K562 (cell line): ENCODE measurements around the gene CDKN2B-AS1. TPM values are rescaled to one million over a fixed set of nuclear protein-coding genes. Genes with fewer than 3 reads are reported as not detected.

ENCODE experiments used
- ATAC-seq: fragments of 200-7000 bp; cut with Tn5 transposase; 3 replicates; pipeline ENCODE4 v1.9.1; 2020; ENCODE audit warnings: moderate library complexity
- BruUV-seq: library from RNA; stranded (reverse); fragments of 400-500 nt; replicated peaks from 2 replicates; lab custom pipeline; 2021; lab: Mats Ljungman, UMichigan
- CTCF ChIA-PET: fragments of 300-600 bp; formaldehyde crosslinking; extraction: SDS; loops from one replicate; lab custom pipeline; 2021; ENCODE audit warnings: low intra/inter-chr PET ratio; lab: Yijun Ruan, JAX
- POLR2A ChIA-PET: fragments of 300-600, 350-650 bp; sonication (Branson Sonifier 250); formaldehyde crosslinking; extraction: SDS; loops from one replicate; lab custom pipeline; 2021; ENCODE audit warnings: antibody characterized with exemption, inconsistent platforms; lab: Yijun Ruan, JAX
- DNase-seq, 4 experiments: peaks; one replicate each; pipeline versions ENCODE4 v3.0.0 to v3.0.0-alpha.2; 2011 to 2018; ENCODE audit warnings: low spot score in 3 of 4, mixed read lengths in 3 of 4; ENCODE audit errors: extremely low read depth in 1 of 4
- FAIRE-seq: peaks from 2 replicates; lab custom pipeline; 2011; peaks lifted over from hg19 to GRCh38; lab: Jason Lieb, UNC
- H2AFZ ChIP-seq: 2 replicates; pipeline ENCODE4 v1.6.0; 2011; ENCODE audit warnings: low read depth, low read length, control low read depth, inconsistent platforms
- H3K27ac ChIP-seq: fragments of 200-600 bp; 3 replicates; pipeline ENCODE4 v1.8.0; 2011; ENCODE audit warnings: low read depth, mild to moderate bottlenecking, control low read depth, inconsistent platforms, low read length, moderate library complexity, mixed read lengths; ENCODE audit errors: extremely low read depth
- H3K27me3 ChIP-seq, 2 experiments: fragments of 300-600 bp in 1 of 2; 2 replicates in 1 of 2; 3 replicates in 1 of 2; pipeline versions ENCODE4 v1.6.0 to v1.8.0; 2011; ENCODE audit warnings: inconsistent platforms in 2 of 2, low read length in 2 of 2, mild to moderate bottlenecking in 1 of 2, mixed read lengths in 1 of 2, moderate library complexity in 1 of 2; ENCODE audit not compliant: control insufficient read depth in 2 of 2, insufficient read depth in 2 of 2
- H3K36me3 ChIP-seq: fragments of 300-600 bp; 3 replicates; pipeline ENCODE4 v1.8.0; 2011; ENCODE audit warnings: mild to moderate bottlenecking, low read length, inconsistent platforms; ENCODE audit not compliant: control insufficient read depth, insufficient read depth
- H3K4me1 ChIP-seq, 2 experiments: fragments of 200-600 bp in 1 of 2; replicated peaks in 1 of 2; 2 replicates in 1 of 2; 3 replicates in 1 of 2; pipeline versions ENCODE4 v1.5.1 to v1.8.0; 2011; ENCODE audit warnings: inconsistent platforms in 2 of 2, low read length in 2 of 2, mild to moderate bottlenecking in 1 of 2, mixed read lengths in 1 of 2, moderate library complexity in 1 of 2; ENCODE audit not compliant: control insufficient read depth in 2 of 2, insufficient read depth in 2 of 2
- H3K4me2 ChIP-seq: 2 replicates; pipeline ENCODE4 v1.6.1; 2011; ENCODE audit warnings: low read length, control low read depth, inconsistent platforms, mixed read lengths; ENCODE audit not compliant: insufficient read depth
- H3K4me3 ChIP-seq: fragments of 200-600 bp; sonication (generic), shearing (Covaris generic); 2 replicates; pipeline ENCODE4 v1.5.1; 2016; ENCODE audit warnings: control low read depth, inconsistent platforms
- H3K79me2 ChIP-seq: fragments of 200-600 bp; 3 replicates; pipeline ENCODE4 v1.8.0; 2011; ENCODE audit warnings: low read length, inconsistent platforms; ENCODE audit not compliant: control insufficient read depth, insufficient read depth
- H3K9ac ChIP-seq, 2 experiments: 2 replicates each; pipeline versions ENCODE4 v1.6.0 to v1.6.1; 2011; ENCODE audit warnings: low read depth in 2 of 2, low read length in 2 of 2, control low read depth in 1 of 2, inconsistent platforms in 1 of 2, mild to moderate bottlenecking in 1 of 2, mixed read lengths in 1 of 2; ENCODE audit not compliant: insufficient read depth in 1 of 2
- H3K9me1 ChIP-seq: one replicate; pipeline ENCODE4 v1.6.0; 2011; ENCODE audit warnings: inconsistent platforms, mild to moderate bottlenecking, low read length, moderate library complexity; ENCODE audit not compliant: control insufficient read depth, insufficient read depth
- H3K9me3 ChIP-seq: replicated peaks from 2 replicates; pipeline ENCODE4 v1.5.1; 2011; ENCODE audit warnings: low read depth, low read length, inconsistent platforms; ENCODE audit not compliant: control insufficient read depth, insufficient read depth
- H4K20me1 ChIP-seq: replicated peaks from 2 replicates; pipeline ENCODE4 v1.6.1; 2011; ENCODE audit warnings: low read length, inconsistent platforms, mixed read lengths; ENCODE audit not compliant: control insufficient read depth, insufficient read depth
- CHD2 ChIP-seq: IDR thresholded peaks from 2 replicates; pipeline ENCODE4 v1.6.1; 2011; ENCODE audit warnings: low read depth, low read length
- HDAC2 ChIP-seq: fragments of 450-650 bp; IDR thresholded peaks from 2 replicates; pipeline ENCODE4 v1.6.1; 2016; ENCODE audit warnings: mild to moderate bottlenecking
- KLF16 ChIP-seq: IDR thresholded peaks from 2 replicates; pipeline ENCODE4 v1.6.1; 2016; ENCODE audit warnings: antibody characterized with exemption
- MEF2D ChIP-seq: conservative IDR thresholded peaks from 2 replicates; pipeline ENCODE4 v1.6.1; 2016; ENCODE audit warnings: low read depth, missing genetic modification characterization, missing compliant biosample characterization
- MTA2 ChIP-seq: fragments of 450-650 bp; IDR thresholded peaks from 2 replicates; pipeline ENCODE4 v1.6.1; 2016; ENCODE audit warnings: low read depth
- PRPF4 ChIP-seq: fragments of 200-400 bp; formaldehyde crosslinking; IDR thresholded peaks from one replicate; pipeline ENCODE4 v1.6.1; 2017; ENCODE audit warnings: low read length, low read depth, mild to moderate bottlenecking; ENCODE audit not compliant: insufficient read depth, poor library complexity, severe bottlenecking
- RBM39 ChIP-seq: fragments of 200-400 bp; formaldehyde crosslinking; optimal IDR thresholded peaks from 2 replicates; pipeline ENCODE3; 2018; ENCODE audit warnings: low read depth, low read length
- RFX1 ChIP-seq: fragments of 450-650 bp; IDR thresholded peaks from 2 replicates; pipeline ENCODE4 v1.6.1; 2016; ENCODE audit warnings: mild to moderate bottlenecking, moderate library complexity
- RNF2 ChIP-seq: sonication (generic); IDR thresholded peaks from 2 replicates; pipeline ENCODE4 v1.6.1; 2016
- ZNF140 ChIP-seq: fragments of 250-450 bp; sonication (Bioruptor Pico); IDR thresholded peaks from 2 replicates; pipeline ENCODE4 v1.8.0; 2021; ENCODE audit warnings: moderate library complexity, mild to moderate bottlenecking, inconsistent platforms
- WGBS: fragments of 100-300 bp; shearing (Covaris generic); methylation state at CpG from one replicate; pipeline ENCODE4 v1.1.6; 2016; ENCODE audit warnings: low coverage, mixed read lengths; ENCODE audit not compliant: insufficient coverage; ENCODE audit errors: missing lambda C conversion rate; 5-methylcytosine and 5-hydroxymethylcytosine counted together
- in situ Hi-C: fragments of 300-500 bp; cut with MboI; formaldehyde crosslinking; loops from 4 replicates; pipeline ENCODE4 v1.15.0; 2018; ENCODE audit warnings: inconsistent platforms, mixed read lengths
- intact Hi-C: fragments of 100-400 bp; cut with micrococcal nuclease; formaldehyde crosslinking; loops from 2 replicates; pipeline ENCODE4 v1.14.2; 2022
- polyA plus RNA-seq, 8 experiments: library from polyadenylated mRNA; depleted of rRNA in 4 of 8; stranded (reverse) in 5 of 8; unstranded in 3 of 8; fragments of >200 nt; fragmentation: Nextera tagmentation in 2 of 8; fragmentation: Illumina TruSeq in 1 of 8; extraction: Ambion mirVana in 2 of 8; extraction: Trizol in 1 of 8; gene quantifications; 2 replicates each; pipeline versions ENCODE4 v1.2.1 to v1.2.3, GENCODE V29; 2011 to 2014; ENCODE audit warnings: inconsistent platforms in 1 of 8, missing spikeins in 1 of 8
- total RNA-seq, 7 experiments: library from RNA; depleted of rRNA in 6 of 7; stranded (reverse); fragments of >200 nt in 6 of 7; fragmentation: Illumina TruSeq in 2 of 7; extraction: Trizol in 2 of 7; gene quantifications; 2 replicates each; pipeline versions ENCODE4 v1.2.1 to v1.2.3, GENCODE V29; 2011 to 2021; ENCODE audit warnings: low replicate concordance in 1 of 7
- TF ChIP-seq, protein P1 (sequence below): fragments of 450-650 bp; formaldehyde crosslinking; IDR thresholded peaks from 2 replicates; pipeline ENCODE4 v1.4.0; 2020; ENCODE audit warnings: mild to moderate bottlenecking
- TF ChIP-seq, protein P2 (sequence below): conservative IDR thresholded peaks from 2 replicates; pipeline ENCODE4 v1.6.1; 2011; ENCODE audit warnings: low read depth, mild to moderate bottlenecking, low read length; ENCODE audit not compliant: control insufficient read depth
- TF ChIP-seq, protein P3 (sequence below): fragments of 250-450 bp; sonication (Bioruptor Pico); IDR thresholded peaks from 2 replicates; pipeline ENCODE4 v1.6.1; 2021; ENCODE audit warnings: mild to moderate bottlenecking
- TF ChIP-seq, protein P4 (sequence below), 2 experiments: IDR thresholded peaks; 2 replicates each; pipeline ENCODE4 v1.6.1; 2011; ENCODE audit warnings: borderline replicate concordance in 1 of 2, control low read depth in 1 of 2, low read depth in 1 of 2, low read length in 1 of 2, mild to moderate bottlenecking in 1 of 2, mixed read lengths in 1 of 2, moderate library complexity in 1 of 2; ENCODE audit not compliant: insufficient read depth in 1 of 2, insufficient read length in 1 of 2, poor library complexity in 1 of 2, severe bottlenecking in 1 of 2; ENCODE audit errors: extremely low read depth in 1 of 2
- TF ChIP-seq, protein P5 (sequence below): fragments of 250-450 bp; sonication (Bioruptor Pico); IDR thresholded peaks from 2 replicates; pipeline ENCODE4 v1.8.0; 2022; ENCODE audit warnings: inconsistent platforms, mild to moderate bottlenecking, moderate library complexity, borderline replicate concordance

Gene CDKN2B-AS1
- total and polyA plus RNA-seq, 9 of the 15 experiments (the other 6 are each of a cell fraction or from before 2014, with no cell fraction given) = not detected

DNA sequence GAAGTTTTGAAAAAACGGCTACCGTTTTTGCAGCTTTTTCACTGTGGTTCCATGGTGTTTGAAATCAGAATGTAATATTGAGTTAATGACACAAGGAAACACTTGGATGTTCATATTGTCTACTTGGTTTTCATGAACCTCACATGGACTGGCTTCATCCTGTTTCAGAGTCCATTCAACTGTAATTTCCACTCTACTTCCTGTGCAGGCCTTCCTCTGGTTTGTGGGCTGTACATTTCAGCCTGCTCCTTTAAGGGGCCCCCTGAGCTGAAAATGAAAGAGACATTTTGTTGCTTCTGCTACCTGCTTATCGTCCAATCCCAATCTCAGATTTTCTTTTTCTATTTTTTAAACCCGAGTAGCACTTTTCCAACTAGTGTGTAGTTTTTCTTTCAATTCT lies 56.3 kb downstream of the CDKN2B-AS1 start (continued):
- TF ChIP-seq, protein P1, sequence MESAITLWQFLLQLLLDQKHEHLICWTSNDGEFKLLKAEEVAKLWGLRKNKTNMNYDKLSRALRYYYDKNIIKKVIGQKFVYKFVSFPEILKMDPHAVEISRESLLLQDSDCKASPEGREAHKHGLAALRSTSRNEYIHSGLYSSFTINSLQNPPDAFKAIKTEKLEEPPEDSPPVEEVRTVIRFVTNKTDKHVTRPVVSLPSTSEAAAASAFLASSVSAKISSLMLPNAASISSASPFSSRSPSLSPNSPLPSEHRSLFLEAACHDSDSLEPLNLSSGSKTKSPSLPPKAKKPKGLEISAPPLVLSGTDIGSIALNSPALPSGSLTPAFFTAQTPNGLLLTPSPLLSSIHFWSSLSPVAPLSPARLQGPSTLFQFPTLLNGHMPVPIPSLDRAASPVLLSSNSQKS = no peak
- TF ChIP-seq, protein P2, sequence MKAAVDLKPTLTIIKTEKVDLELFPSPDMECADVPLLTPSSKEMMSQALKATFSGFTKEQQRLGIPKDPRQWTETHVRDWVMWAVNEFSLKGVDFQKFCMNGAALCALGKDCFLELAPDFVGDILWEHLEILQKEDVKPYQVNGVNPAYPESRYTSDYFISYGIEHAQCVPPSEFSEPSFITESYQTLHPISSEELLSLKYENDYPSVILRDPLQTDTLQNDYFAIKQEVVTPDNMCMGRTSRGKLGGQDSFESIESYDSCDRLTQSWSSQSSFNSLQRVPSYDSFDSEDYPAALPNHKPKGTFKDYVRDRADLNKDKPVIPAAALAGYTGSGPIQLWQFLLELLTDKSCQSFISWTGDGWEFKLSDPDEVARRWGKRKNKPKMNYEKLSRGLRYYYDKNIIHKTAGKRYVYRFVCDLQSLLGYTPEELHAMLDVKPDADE = no peak

DNA sequence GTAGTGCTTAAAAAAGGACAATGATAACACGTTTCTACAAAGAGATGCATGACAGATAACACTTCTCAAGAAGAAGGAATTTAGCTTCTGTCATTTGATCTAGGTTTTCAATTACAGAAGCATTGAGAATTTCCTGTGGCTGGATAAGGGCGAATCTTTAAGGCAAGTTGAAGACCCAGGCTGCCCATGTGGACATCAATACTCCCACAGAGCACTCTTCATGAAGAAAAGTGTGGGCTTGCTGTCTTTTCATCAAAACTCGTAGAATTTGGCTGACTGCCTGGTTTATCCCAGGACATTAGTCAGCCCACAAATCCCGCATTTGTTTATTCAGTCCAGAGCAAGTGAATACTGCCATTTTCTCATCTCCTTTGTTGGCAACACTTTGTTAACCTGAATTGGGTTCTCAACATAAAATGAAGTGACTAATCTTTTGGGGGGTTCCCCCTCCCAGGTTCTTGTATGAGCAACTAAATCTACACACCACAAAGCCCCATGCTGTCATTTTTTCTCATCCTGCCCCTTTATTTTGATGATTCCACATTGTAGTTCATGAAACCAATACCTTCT lies 57.9 kb downstream of the CDKN2B-AS1 start:
- Histone ChIP-seq H3K4me3 (no peak overlapping the region), H3K9ac (no peak overlapping the region), H3K9me1 (no peaks in the 10 kb centered on the region), H3K79me2 (no peaks in the 10 kb centered on the region), H3K27me3 (no peaks in the 10 kb centered on the region), H3K36me3 (no peaks in the 10 kb centered on the region), H2AFZ (no peak overlapping the region), H3K4me1 (no peaks in the 10 kb centered on the region), H3K27ac (no peak overlapping the region), H3K9me3 (no peaks in the 10 kb centered on the region), H3K4me2 (no peak overlapping the region), H4K20me1 (no peaks in the 10 kb centered on the region)
- BruUV-seq = no TSS peak
- FAIRE-seq = no peak
- ChIA-PET CTCF (no interaction called here), POLR2A (no interaction called here)
- no peak for TF ChIP-seq MEF2D (tag)
- TF ChIP-seq CHD2 = no peak
- no peak for TF ChIP-seq KLF16
- no peak for TF ChIP-seq RNF2
- TF ChIP-seq, protein P3, sequence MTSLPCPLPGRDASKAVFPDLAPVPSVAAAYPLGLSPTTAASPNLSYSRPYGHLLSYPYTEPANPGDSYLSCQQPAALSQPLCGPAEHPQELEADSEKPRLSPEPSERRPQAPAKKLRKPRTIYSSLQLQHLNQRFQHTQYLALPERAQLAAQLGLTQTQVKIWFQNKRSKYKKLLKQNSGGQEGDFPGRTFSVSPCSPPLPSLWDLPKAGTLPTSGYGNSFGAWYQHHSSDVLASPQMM (CRISPR knock-in tag) = no peak
- no peak for TF ChIP-seq MTA2
- TF ChIP-seq ZNF140 (CRISPR knock-in tag) = no peak
- TF ChIP-seq, protein P4, sequence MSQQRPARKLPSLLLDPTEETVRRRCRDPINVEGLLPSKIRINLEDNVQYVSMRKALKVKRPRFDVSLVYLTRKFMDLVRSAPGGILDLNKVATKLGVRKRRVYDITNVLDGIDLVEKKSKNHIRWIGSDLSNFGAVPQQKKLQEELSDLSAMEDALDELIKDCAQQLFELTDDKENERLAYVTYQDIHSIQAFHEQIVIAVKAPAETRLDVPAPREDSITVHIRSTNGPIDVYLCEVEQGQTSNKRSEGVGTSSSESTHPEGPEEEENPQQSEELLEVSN (IDR thresholded peaks at IDR 0.05; ENCODE audit: borderline replicate concordance in 1 of 2, extremely low read depth in 1 of 2, insufficient read depth in 1 of 2, insufficient read length in 1 of 2, low read depth in 1 of 2, low read length in 1 of 2, poor library complexity in 1 of 2, severe bottlenecking in 1 of 2) = no peak
- no peak for TF ChIP-seq HDAC2
- no peak for TF ChIP-seq PRPF4
- TF ChIP-seq, protein P5, sequence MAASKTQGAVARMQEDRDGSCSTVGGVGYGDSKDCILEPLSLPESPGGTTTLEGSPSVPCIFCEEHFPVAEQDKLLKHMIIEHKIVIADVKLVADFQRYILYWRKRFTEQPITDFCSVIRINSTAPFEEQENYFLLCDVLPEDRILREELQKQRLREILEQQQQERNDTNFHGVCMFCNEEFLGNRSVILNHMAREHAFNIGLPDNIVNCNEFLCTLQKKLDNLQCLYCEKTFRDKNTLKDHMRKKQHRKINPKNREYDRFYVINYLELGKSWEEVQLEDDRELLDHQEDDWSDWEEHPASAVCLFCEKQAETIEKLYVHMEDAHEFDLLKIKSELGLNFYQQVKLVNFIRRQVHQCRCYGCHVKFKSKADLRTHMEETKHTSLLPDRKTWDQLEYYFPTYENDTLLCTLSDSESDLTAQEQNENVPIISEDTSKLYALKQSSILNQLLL (CRISPR knock-in tag) = no peak
- TF ChIP-seq RBM39 = no peak
- no peak for TF ChIP-seq RFX1
- WGBS = no CpG with 5 or more reads among the region's 4 CpGs
- no peak for DNase-seq
- in situ Hi-C loops = no loop called here
- intact Hi-C loops = no loop called here
- ATAC-seq = no peak
